GM12891 (cell line): Measurements from ENCODE around the gene PIK3R3.

ENCODE experiments used
- POLR2A ChIP-seq: IDR thresholded peaks from 2 replicates; pipeline ENCODE4 v1.6.1; 2011; ENCODE audit warnings: low read depth, low read length, control low read depth
- POLR2AphosphoS5 ChIP-seq: IDR thresholded peaks from 2 replicates; pipeline ENCODE4 v1.6.1; 2011; ENCODE audit warnings: low read depth, low read length, control low read depth

GRCh38 chr1:46084553-46085451 is 47.6 kb downstream of the PIK3R3 start:
- no peak for TF ChIP-seq POLR2AphosphoS5
- TF ChIP-seq POLR2A = no peak
